Measurements from ENCODE around the gene GOLGA6A.

Gene GOLGA6A

DNA sequence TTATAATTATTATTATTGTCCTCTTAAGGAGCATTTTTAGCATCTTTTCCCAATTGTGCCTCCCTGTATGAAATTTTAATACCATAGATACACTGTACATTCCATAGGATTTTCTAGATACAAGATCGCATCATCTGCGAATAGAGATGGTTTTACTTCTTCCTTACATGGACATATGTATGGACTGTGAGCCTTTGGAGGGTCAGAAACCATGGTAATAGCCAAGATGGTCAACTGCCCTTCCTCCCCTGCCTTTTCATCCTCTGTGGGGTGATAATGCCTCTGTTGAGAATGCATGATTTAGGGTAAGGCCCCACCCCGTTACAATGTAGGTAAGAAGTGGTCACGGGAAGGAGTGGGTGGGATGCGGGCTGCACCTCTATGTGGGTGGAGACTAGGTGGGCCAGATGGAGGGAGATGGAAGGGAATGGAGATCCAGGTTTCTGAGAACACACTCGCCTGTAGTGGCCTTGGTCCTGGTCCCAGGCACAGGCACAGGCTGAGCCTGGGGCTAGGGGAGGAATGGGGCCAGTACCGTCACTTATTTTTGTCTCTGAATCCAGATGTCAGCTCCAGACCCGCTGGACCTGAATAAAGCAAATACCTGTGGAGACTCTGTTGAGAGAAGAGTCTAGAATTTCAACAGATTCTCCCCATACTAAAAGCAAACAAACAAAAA lies 31.7 kb downstream of the GOLGA6A start:
- TF ChIP-seq JUND (IDR thresholded peaks at IDR 0.05; ENCODE audit: low read depth), result no peak
- in situ Hi-C loops (cut with HindIII; ENCODE audit: low pct_unique_long_range_greater_than_20kb, low sequenced_read_pairs), result no loop called here
- DNase-seq (ENCODE audit: low read depth in 1 of 2, low spot score in 1 of 2), result no peak

DNA sequence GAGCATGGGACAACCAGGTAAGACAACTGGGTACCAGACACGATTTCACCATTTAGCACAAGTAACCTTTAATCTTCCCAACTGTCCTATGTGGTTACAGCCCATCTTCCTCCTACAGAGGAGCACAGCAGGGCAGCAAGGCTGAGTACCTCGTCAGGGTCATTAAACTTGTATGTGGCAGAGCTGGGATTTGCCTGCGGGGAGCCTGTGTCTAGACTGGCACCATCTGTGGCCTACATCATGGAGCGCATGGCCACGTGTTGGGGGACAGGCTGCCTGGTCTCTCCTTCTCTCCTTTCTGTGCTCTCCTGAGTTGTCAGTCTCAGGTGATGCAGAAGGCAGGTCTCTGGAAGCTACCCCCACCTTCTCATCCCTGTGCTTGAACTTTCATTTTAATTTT lies 32.2 kb downstream of the GOLGA6A start:
- TF ChIP-seq JUND (IDR thresholded peaks at IDR 0.05; ENCODE audit: low read depth), result no peak
- in situ Hi-C loops (cut with HindIII; ENCODE audit: low pct_unique_long_range_greater_than_20kb, low sequenced_read_pairs), result no loop called here
- DNase-seq (ENCODE audit: low read depth in 1 of 2, low spot score in 1 of 2), result no peak

DNA sequence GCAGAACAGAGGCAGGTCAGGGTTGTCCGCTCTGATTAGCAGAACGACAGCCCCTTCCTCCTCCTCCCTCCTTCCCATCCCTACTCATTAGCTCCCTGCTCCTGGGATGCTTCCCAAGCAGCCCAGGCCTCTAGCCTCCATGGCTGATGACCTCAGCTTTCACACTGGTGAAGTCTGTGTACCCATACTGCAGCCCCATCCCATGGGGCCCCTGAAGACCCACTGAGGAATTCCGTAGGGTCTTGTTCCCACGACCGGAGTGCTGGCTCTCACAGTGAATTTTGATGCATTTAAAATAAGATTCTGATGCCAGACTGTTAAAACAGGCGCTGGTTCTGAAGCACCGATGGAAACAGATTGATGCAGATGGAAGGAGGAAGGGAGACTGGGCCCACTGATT lies 36.1 kb downstream of the GOLGA6A start:
- no peak for DNase-seq (ENCODE audit: low read depth in 1 of 2, low spot score in 1 of 2)
- in situ Hi-C loops (cut with HindIII; ENCODE audit: low pct_unique_long_range_greater_than_20kb, low sequenced_read_pairs), result no loop called here
- TF ChIP-seq JUND (IDR thresholded peaks at IDR 0.05; ENCODE audit: low read depth), result no peak

DNA sequence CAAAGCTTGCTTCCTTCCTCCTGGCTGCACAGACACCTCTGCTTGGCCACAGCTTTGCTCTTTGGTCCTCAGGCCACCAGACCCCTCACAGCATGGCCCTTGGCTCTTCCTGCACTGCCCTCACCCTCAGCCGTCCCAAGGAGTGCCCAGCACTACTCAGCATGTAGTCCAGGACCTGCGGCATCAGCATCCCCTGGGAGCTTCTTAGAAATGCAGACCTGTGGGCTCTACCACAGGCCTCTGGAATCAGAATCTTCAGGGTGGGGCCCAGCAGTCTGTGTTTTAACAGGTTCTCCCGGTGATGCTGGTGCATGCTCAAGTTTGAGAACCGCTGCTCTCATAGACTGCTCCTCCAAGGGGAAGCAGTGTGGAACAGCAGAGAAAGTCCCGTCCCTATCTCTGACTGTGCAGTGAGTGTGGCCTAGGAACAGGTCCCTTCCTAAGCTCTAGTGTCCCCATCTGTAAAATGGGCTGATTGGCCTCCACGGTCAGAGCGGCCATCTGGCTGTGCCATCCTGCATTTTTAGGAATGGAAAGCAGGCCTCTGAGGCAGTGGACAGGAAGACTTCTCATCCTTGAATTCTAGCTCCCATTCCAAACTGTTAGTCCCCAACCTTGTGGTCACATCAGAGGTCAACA lies 36.6 kb downstream of the GOLGA6A start:
- in situ Hi-C loops (cut with HindIII; ENCODE audit: low pct_unique_long_range_greater_than_20kb, low sequenced_read_pairs), result no loop called here
- no peak for DNase-seq (ENCODE audit: low read depth in 1 of 2, low spot score in 1 of 2)
- no peak for TF ChIP-seq JUND (IDR thresholded peaks at IDR 0.05; ENCODE audit: low read depth)

DNA sequence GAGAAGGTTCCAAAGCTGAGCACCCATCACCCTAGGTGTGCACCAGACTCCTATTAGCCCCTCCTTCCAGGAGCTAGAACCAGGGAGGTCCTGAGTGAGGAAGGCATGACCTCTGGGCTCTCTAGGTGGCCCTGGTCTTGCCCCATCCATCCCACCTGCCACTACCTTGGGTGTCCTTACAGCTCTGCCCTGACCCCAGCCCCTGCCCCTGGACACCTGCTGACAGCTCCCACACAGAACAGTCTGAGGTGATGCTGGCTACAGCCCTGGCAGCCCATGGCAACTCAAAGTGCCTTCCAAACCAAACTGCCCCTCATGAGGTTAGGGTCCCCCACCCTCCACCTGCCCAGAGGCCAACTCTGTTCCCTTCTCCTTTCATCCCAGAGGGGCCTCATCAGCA lies 37.2 kb downstream of the GOLGA6A start:
- in situ Hi-C loops (cut with HindIII; ENCODE audit: low pct_unique_long_range_greater_than_20kb, low sequenced_read_pairs), result no loop called here

DNA sequence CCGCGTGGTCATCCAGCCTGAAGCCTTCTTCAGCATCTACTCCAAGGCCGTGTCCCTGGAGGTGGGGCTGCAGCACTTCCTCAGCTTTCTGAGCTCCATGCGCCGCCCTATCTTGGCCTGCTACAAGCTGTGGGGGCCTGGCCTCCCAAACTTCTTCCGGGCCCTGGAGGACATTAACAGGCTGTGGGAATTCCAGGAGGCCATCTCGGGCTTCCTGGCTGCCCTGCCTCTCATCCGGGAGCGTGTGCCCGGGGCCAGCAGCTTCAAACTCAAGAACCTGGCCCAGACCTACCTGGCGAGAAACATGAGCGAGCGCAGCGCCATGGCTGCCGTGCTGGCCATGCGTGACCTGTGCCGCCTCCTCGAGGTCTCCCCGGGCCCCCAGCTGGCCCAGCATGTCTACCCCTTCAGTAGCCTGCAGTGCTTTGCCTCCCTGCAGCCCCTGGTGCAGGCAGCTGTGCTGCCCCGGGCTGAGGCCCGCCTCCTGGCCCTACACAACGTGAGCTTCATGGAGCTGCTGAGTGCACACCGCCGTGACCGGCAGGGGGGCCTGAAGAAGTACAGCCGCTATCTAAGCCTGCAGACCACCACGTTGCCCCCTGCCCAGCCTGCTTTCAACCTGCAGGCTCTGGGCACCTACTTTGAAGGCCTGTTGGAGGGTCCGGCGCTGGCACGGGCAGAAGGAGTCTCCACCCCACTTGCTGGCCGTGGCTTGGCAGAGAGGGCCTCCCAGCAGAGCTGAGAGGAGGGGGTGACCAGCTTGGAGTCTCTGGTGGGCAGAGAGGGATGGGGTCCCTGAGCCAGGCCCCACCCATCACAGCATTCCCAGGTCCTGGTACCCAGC lies 37.9 kb downstream of the GOLGA6A start:
- no peak for TF ChIP-seq JUND (IDR thresholded peaks at IDR 0.05; ENCODE audit: low read depth)
- no peak for DNase-seq (ENCODE audit: low read depth in 1 of 2, low spot score in 1 of 2)
- in situ Hi-C loops (cut with HindIII; ENCODE audit: low pct_unique_long_range_greater_than_20kb, low sequenced_read_pairs), result no loop called here

More for the DNA sequence above, 37.2 kb downstream of the GOLGA6A start:
- no peak for DNase-seq (ENCODE audit: low read depth in 1 of 2, low spot score in 1 of 2)
- no peak for TF ChIP-seq JUND (IDR thresholded peaks at IDR 0.05; ENCODE audit: low read depth)

DNA sequence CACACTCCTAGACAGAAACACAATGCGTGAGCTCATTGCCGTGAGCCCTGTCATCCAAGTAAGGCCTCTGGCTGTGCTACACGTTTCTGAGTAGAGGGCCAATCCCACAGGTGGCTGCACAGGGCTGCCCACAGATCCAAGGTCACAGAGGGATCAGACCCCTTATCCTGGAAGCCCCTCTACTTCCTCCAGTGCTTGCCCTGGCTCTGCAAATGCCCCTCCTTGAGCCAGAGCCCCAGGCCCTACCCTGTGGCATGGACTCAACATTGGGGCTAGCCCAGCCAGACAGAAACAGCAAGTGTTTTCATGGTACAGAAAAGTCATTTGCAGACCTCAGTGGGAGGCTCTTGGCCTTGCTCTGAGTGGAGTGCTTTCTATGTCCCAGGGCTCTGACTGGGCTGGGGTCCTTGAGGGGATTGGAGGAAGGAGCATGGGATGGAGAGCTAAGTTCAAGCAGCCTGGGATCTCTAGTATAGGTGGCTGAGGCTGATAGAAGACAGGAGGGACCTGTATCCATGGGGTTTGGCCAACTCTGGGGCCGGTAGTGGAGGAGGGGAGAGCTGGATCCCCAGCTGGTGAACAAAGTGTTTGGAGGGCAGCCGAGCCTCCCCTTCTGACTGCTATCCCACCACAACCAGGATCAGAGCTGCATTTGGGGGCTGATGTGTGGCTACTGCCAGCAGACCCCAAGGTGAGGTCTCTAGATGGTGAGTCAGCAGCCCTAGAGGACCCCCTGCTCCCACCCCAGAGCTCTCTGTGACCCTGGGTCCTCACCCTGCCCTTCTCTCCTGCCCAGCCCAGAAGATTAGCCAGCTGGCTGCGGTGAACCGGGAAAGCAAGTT lies 38.7 kb downstream of the GOLGA6A start:
- TF ChIP-seq JUND (IDR thresholded peaks at IDR 0.05; ENCODE audit: low read depth), result no peak
- in situ Hi-C loops (cut with HindIII; ENCODE audit: low pct_unique_long_range_greater_than_20kb, low sequenced_read_pairs), result no loop called here
- DNase-seq (ENCODE audit: low read depth in 1 of 2, low spot score in 1 of 2), result no peak

DNA sequence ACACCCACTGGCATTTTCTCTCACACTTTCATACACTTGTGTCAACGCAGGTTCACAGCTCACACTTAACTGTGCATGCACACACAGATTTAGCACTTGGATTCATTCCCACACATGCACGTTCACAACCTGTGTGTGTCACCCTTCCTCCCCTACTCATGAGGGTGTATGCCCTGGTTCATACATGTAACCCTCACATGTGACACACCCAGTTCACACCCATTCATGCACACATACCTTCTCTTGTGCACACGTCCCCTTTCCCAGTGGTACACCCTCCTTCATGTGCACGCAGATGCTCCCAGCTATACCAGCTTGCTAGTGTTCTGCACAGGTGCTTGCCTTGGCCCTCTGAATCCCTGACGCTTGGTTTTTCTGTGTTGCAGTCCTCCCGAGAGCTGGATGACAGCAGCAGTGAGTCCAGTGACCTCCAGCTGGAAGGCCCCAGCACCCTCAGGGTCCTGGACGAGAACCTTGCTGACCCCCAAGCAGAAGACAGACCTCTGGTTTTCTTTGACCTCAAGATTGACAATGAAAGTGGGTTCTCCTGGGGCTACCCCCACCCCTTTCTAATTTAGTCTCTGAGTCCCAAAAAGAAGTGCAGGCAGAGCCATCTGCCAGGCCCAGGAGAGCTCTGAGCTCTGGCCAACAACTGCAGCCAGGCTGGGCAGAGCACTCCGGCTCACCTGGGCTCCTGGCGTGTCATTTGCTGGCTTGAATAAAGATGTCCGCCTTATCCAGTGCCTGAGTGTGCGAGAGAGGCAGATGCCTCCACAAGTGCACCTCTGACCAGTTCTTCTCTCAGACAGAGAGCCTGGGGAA lies 39.5 kb downstream of the GOLGA6A start:
- DNase-seq (ENCODE audit: low read depth in 1 of 2, low spot score in 1 of 2), result no peak
- in situ Hi-C loops (cut with HindIII; ENCODE audit: low pct_unique_long_range_greater_than_20kb, low sequenced_read_pairs), result no loop called here
- no peak for TF ChIP-seq JUND (IDR thresholded peaks at IDR 0.05; ENCODE audit: low read depth)

DNA sequence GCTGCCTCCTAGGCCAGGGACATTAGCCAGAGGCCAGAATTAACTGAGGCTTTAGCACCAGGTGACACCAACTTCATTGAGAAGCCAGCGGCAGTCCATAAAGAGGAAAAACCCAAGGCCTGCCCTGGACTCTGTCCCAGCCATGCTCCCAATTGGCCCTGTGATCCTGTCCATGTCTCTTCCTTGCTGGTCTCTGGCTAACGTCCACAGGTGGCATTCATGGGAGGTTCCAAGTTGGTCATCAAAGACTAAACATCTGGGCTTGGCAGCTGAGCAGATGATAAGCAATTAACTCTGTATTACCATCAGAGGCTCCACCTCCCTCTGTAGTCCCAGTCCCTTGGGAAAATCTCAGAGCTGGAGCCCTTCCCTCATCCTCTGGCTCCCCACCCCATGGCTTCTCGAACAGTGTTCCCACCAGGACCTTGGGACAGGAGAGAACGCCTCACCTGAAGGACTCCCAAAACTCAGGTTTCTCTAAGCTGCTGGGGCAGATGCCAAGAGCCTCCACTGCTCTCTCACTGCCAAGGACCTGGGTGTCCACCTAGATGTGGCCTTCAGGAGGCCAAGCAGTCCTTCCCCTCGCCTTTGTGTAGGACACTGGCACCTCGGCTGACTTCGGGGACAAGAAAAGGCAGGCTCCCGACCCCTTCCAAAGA lies 40.4 kb downstream of the GOLGA6A start:
- DNase-seq (ENCODE audit: low read depth in 1 of 2, low spot score in 1 of 2), result no peak
- no peak for TF ChIP-seq JUND (IDR thresholded peaks at IDR 0.05; ENCODE audit: low read depth)
- in situ Hi-C loops (cut with HindIII; ENCODE audit: low pct_unique_long_range_greater_than_20kb, low sequenced_read_pairs), result no loop called here

DNA sequence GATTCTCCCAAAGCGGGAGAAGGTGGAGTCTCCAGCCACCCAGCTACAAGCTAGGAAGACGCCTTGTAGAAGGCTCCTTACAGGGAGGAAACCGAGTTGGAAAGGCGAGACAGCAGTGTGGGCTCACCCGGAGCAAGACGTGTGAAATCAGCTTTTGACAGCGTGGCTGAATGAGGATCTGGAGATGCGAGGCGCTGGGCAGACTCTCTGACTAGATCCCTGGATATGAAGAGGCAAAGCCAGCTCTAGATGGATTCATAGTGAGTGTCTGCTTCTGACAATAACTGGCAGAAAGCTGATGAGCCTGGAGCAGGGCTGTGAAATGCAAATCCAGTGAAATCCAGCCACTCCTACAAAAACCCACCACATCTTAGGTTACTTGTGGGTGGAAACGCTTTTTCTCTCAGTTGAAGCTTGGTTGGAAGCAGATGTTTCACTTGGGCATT lies 41.0 kb downstream of the GOLGA6A start:
- in situ Hi-C loops (cut with HindIII; ENCODE audit: low pct_unique_long_range_greater_than_20kb, low sequenced_read_pairs), result no loop called here

More for the DNA sequence above, 41.0 kb downstream of the GOLGA6A start:
- DNase-seq (ENCODE audit: low read depth in 1 of 2, low spot score in 1 of 2), result no peak
- no peak for TF ChIP-seq JUND (IDR thresholded peaks at IDR 0.05; ENCODE audit: low read depth)
